GM12878 (cell line): ENCODE measurements around the gene MAP2K1.

Source experiments
- BHLHE40 ChIP-seq, 2 experiments: fragments of 450-650 bp in 1 of 2; IDR thresholded peaks; 2 replicates each; pipeline ENCODE4 v1.6.1; 2011 to 2017; ENCODE audit warnings: low read depth in 2 of 2, borderline replicate concordance in 1 of 2, improper control_type of control experiment in 1 of 2, low read length in 1 of 2, mild to moderate bottlenecking in 1 of 2
- EZH2 ChIP-seq: IDR thresholded peaks from 2 replicates; pipeline ENCODE4 v1.6.1; 2012; ENCODE audit warnings: low read depth, mild to moderate bottlenecking, control low read depth, inconsistent platforms, low read length, borderline replicate concordance; ENCODE audit not compliant: control insufficient read depth
- JUND ChIP-seq: IDR thresholded peaks from 2 replicates; pipeline ENCODE4 v1.6.1; 2012; ENCODE audit warnings: low read depth, mild to moderate bottlenecking, low read length, improper control_type of control experiment, moderate library complexity
- SMC3 ChIP-seq: IDR thresholded peaks from 2 replicates; pipeline ENCODE4 v1.6.1; 2011; ENCODE audit warnings: low read length, improper control_type of control experiment, borderline replicate concordance

DNA sequence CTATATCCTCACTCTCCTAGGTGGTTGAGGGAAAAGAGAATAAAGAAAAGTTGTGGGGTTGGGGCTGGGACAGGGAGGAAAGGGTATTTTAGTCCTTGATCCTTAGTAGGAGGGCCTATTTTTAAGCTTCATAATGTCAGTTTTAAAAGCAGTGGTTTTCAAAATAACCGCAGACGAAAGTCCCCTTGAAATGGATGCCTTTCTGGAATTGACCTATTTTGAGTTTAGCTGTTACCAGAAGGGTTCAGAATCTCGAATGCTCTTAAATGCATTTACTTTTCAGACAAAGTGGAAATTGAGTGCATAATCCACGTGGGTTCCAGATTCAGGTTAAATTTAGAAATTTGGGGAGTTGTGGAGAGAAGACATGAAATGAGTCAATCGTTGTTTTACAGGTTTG lies 16.6 kb downstream of the MAP2K1 start:
- TF ChIP-seq SMC3 (no peak), JUND (no peak), EZH2 (no peak), BHLHE40 (IDR thresholded peaks at IDR 0.05; ENCODE audit: borderline replicate concordance in 1 of 2, low read depth in 2 of 2, low read length in 1 of 2) (no peak)
